AG08396 (cell line): ENCODE measurements around the gene SUPT20HL2.
"Not testable (repeated sequence)": the region's sequence is repeated elsewhere in the genome, so short reads cannot be mapped to it uniquely, and the experiment has no call there.

Source experiments
- DNase-seq: peaks from one replicate; pipeline ENCODE4 v3.0.0; 2012; ENCODE audit warnings: low spot score, mixed read lengths

SUPT20HL2 gene

DNA sequence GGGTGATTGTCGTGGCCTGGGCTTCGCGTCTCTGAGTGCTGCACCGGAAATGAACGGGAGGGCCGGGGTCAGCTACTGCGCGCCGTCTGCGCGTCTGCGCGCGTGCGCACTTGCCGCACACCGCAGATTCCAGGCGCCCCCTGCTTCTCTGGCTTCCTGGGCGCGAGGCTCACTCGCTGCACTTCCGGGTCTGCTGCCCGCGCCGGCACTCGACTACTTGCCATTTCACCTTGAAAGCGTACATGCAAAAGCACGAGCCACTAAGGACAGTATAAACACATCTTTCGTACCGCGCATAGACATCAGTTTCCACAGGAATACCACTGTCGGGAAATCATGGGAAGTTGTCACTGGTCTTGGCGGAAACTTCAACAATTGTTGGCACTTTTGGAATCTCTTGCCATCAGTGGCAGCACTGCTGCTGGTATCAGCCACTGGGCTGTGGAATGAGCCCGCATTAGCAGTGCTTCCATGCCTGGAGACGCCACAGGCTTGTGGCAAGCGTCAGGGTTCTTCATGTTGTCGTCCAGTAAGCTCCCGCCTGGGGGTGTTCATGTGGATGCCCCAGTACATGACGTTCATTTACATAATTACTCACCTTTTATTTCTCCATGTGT lies at the start of gene SUPT20HL2:
Gene SUPT20HL2, minus strand, starts transcription at position 51 of the 617 bp plus-strand sequence. CDS start 754 bp downstream, outside the sequence.
- DNase-seq, result no peak

DNA sequence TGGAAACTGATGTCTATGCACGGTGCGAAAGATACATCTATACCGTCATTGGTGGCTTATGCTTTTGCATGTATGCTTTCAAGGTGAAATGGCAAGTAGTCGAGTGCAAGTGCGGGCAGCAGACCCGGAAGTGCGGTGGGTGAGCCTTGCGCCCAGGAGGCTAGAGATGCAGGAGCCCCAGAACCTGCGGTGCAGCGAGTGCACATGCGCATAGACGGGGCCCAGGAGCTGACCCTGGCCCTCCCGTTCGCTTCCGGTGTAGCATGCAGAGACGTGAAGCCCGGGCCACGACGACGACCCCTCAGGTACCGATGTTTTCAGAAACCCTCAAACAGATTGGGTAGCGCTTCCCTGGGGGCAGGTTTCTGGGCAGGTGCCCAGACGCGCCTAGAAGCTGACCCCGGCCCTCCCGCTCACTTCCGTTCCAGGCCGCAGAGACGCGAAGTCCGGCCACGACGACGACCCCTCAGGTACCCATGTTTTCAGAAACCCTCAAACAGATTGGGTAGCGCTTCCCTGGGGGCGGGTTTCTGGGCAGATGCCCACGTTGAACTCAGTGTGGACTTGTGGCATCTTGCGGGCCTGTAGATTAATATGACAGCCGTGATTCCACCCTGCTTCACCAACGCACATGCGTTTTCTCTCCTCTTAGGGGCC lies 48.3 kb upstream of the SUPT20HL2 start:
- not testable (repeated sequence) for DNase-seq

DNA sequence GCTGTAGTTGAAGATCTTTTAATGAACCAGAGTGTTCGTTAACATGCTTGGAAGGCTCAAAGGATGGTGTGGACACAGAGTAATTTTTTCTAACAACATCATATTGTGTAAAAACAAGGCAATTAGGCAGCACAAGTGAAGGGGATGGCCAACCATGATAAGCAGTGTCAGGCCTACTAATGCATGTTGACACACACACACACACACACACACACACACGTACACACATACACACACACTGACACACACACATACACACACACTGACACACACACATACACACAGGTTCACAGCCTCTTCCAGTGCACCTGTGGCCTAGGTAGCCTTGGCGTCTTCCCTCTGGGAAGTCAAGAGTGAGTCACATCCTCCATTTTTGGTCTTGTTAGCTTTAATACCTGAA lies 46.4 kb upstream of the SUPT20HL2 start, which contains the start of gene SUPT20HL1:
Gene SUPT20HL1, plus strand, starts transcription at position 368 of the 400 bp plus-strand sequence. CDS start 2,122 bp downstream, outside the sequence.
- DNase-seq, result no peak

- no peak for DNase-seq
Measured at GRCh38 chrX:24357106-24357505, 43.2 kb upstream of the SUPT20HL2 start.

GRCh38 chrX:24355095-24355494 lies 41.2 kb upstream of the SUPT20HL2 start:
- no peak for DNase-seq

DNA sequence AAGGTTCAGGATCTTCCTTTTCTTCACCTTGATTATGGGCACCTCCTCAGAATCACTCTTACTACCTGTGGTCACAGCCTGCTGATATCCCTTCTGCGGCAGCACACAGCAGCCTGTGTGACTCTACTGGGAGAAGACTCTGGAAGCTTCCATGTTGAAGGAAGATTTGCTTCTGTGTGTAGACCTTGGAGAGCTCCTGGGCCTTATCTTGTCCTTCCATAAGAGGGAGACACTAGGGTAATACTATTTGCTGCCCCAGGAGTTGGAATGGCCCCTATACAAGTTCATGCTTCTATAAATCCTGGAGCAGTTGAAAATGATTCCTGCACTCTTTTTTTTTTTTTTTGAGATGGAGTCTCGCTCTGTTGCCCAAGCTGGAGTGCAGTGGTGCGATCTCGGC lies 36.3 kb upstream of the SUPT20HL2 start:
- no peak for DNase-seq

DNA sequence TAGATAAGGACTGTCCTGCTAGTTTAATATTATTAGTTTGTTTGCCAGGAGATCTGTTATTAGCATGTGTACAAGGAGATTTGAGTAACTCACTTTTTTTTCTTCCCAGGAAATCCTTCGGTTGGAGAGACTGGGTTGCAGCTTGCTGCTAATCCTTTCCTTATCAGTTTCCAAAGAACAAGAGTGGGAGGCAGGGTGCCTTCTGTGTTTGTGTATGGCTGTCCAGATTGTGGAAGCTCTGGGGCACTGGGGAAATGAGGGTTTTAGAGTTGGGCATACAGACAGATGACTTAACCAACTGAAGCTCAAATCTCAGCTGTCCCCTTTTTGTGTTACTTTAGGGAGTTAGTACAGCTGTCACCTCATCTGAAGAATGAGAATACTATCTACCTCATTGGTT lies 34.0 kb upstream of the SUPT20HL2 start:
- DNase-seq, result no peak

DNA sequence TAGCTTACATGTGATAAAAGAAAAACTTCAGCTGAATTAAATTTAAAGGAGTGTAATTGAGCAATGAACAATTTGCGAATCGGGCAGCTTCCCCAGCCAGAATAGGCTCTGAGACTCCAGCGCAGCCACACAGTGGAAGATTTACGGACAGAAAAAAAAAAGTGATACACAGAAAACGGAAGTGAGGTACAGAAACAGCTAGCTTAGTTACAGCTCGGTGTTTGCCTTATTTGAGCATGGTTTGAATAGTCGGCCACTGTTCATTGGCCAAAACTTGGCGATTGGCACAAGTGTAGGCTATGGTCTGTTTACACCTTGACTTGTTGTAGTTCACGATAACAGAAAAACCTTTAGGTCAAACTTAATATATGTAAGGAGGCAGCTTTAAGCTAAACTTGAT lies 29.9 kb upstream of the SUPT20HL2 start:
- no peak for DNase-seq

DNA sequence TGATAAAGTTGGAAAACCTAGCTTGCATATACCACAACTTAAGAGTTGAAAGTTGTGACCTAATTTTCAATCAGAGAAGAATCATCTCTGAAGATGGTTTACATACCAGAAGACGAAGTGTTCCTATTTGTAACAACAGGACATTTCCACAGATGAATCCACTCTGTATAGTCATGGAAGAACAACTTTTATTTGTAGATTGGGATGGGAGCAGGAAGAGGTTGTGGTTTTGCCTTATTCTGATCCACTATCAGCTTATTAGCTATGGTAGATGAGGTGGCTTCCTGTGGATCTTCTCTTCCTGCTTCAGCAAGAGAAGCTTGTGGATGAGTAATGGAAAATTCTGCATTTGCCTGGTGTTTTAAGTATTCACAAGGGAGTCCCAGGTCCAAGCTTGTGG lies 27.9 kb upstream of the SUPT20HL2 start:
- DNase-seq, result no peak

DNA sequence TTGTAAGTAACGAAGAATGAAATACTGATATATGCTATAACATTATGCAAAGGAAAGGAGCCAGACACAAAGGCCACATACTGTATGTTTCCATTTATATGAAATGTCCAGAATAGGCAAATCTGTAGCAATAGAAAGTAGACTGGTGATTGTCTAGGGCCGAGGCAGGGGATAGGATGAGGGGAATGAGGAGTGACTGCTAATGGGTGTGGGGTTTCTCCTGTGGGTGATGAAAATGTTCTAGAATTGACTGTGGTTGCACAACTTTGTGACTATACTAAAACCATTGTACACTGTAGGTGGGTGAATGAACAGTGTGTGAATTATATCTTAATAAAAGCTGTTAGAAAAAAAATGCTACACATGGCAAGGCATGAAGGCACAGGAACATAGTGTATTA lies 26.6 kb upstream of the SUPT20HL2 start:
- no peak for DNase-seq

DNA sequence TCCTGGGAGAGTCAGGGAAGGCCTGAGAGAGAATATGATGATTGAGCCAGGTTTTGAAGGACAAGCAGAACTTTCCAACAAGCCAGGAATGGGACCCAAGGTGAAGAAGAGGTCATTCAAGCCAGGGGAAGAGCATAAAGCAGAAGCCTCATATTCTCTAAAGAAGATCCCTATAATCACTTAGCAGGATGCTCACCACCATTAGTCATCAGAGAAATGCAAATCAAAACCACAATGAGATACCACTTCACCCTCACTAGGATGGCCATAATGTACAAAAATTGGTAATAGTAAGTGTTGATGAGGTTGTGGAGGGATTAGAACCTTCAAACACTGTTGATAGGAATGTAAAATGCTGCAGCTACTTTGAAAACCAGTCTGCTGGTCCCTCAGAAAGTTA lies 26.0 kb upstream of the SUPT20HL2 start:
- no peak for DNase-seq

GRCh38 chrX:24335871-24336270 lies 22.0 kb upstream of the SUPT20HL2 start:
- DNase-seq, result no peak

- DNase-seq, result no peak
Measured at GRCh38 chrX:24334461-24334860, 20.6 kb upstream of the SUPT20HL2 start.

- no peak for DNase-seq
Measured at GRCh38 chrX:24333371-24333770, 19.5 kb upstream of the SUPT20HL2 start.

- no peak for DNase-seq
Measured at GRCh38 chrX:24332878-24333277, 19.0 kb upstream of the SUPT20HL2 start.

GRCh38 chrX:24325231-24325630 lies 11.4 kb upstream of the SUPT20HL2 start:
- DNase-seq, result no peak

DNA sequence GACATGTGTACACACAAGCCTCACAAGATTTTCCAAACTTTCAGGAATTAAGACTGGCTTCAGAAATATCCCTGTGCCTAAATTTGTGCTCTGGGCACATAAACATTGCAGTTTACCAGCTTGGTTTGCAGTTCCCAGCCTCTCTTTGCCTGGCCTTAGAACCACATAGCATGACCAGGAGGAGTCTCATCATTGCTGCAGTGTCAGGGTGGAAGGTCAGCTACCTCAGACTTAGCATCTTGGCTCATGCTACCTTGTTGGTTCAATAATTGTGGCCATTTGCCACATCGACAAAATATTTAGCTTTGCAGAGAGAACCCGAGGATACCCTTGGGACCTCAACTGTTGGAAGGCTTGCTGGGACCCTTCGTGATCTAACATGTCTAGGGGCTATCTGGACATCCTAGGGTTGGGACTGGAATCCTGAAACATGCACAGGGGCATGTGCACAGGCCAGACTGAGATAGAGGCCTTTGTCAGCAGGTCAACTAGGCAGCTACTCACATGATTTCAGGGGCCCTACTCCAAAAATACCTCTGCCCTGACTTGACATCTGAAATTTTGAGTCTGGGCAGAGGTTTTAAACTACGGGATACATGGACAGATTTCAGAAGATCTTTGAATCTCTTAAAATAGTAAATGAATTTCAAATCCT lies 8.0 kb upstream of the SUPT20HL2 start:
- DNase-seq, result no peak

- no peak for DNase-seq
Measured at GRCh38 chrX:24317567-24317966, 3.7 kb upstream of the SUPT20HL2 start.

DNA sequence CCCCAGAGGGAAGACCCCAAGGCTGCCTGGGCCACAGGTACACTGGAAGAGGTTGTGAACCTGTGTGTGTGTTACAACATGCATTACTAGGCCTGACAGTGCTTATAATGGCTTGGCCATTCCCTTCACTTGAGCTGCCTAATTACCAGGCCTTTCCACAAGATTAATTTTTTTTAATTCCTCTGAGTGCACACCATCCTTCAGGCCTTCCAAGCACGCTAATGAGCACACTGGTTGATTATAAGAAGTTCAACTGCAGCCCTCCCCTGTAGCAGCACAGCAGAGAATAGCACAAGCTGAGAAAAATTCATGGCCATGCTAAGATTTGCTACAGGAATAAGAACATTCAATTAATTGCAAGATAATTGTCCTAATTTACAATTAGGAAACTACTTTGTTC lies 2.2 kb upstream of the SUPT20HL2 start:
- DNase-seq, result no peak

DNA sequence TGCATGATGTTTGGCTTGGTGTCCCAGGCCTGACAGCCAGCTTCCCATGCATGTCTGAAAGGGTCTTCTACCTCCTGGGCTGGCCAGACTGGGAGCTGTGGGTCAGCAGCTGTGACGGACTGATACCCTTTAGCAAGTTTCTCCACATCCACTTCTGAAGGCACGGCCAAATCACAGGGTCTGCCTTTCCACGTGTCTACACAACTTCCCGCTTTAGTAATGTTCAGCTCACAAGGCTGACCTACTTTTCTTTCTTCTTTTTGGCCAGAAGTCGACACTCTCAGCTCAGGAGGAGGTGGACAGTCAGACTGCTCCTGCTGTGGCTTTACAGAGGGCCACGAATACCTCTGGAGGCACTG lies 1.6 kb downstream of the SUPT20HL2 start:
- DNase-seq, result not testable (repeated sequence)

GRCh38 chrX:24311507-24312248 lies 2.2 kb downstream of the SUPT20HL2 start:
- DNase-seq, result not testable (repeated sequence)

DNA sequence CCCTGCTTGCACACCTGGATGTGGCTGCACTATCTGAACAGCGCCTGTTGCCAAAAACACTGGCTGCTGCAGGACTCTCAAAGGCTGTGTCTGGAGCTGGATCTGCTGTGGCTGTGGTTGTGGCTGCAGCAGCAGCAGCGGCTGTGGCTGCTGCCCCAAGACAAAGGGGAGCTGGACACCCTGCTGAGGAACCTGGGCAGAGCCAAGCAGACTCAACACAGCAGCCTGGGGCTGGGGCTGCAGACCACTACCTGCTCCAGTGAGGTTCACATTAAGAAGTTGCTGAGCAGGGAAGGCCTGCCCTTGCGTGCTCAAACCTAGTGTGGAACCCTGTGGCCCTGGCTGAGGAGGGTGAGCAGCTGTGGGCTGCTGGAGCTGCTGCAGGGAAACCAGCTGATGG lies 3.0 kb downstream of the SUPT20HL2 start:
- not testable (repeated sequence) for DNase-seq
